Liver (tissue), 3 donors: Measurements from ENCODE around the gene MKKS.

ENCODE experiments used
- CTCF ChIP-seq: fragments of 150-350 bp; IDR thresholded peaks from 2 replicates; pipeline ENCODE4 v1.5.1; 2017; ENCODE audit warnings: improper control_type of control experiment, low read depth, low read length; ENCODE audit not compliant: missing input control
- FOXA1 ChIP-seq: IDR thresholded peaks from 2 replicates; pipeline ENCODE4 v1.6.1; 2016; ENCODE audit warnings: antibody characterized with exemption
- JUND ChIP-seq, 2 donors: IDR thresholded peaks; 2 replicates each; pipeline ENCODE4 v1.6.1; 2016; ENCODE audit warnings: antibody characterized with exemption in 2 of 2
- MAX ChIP-seq: IDR thresholded peaks from 2 replicates; pipeline ENCODE4 v1.6.1; 2016; ENCODE audit warnings: antibody characterized with exemption
- NR2F2 ChIP-seq: IDR thresholded peaks from 2 replicates; pipeline ENCODE4 v1.6.1; 2016; ENCODE audit warnings: antibody characterized with exemption
- RAD21 ChIP-seq, 2 donors: IDR thresholded peaks; 2 replicates each; pipeline ENCODE4 v1.6.1; 2016; ENCODE audit warnings: antibody characterized with exemption in 2 of 2, mild to moderate bottlenecking in 2 of 2
- REST ChIP-seq: IDR thresholded peaks from 2 replicates; pipeline ENCODE4 v1.6.1; 2016; ENCODE audit warnings: antibody characterized with exemption, mild to moderate bottlenecking
- RXRA ChIP-seq, 2 donors: IDR thresholded peaks; 2 replicates each; pipeline ENCODE4 v1.6.1; 2017 to 2018; ENCODE audit warnings: antibody characterized with exemption in 2 of 2, mild to moderate bottlenecking in 1 of 2
- SP1 ChIP-seq: IDR thresholded peaks from 2 replicates; pipeline ENCODE4 v1.6.1; 2018; ENCODE audit warnings: antibody characterized with exemption, mild to moderate bottlenecking
- TAF1 ChIP-seq: conservative IDR thresholded peaks from 2 replicates; pipeline ENCODE4 v1.6.1; 2016; ENCODE audit warnings: antibody characterized with exemption, mild to moderate bottlenecking
- YY1 ChIP-seq: IDR thresholded peaks from 2 replicates; pipeline ENCODE4 v1.6.1; 2016; ENCODE audit warnings: antibody characterized with exemption, mild to moderate bottlenecking
- donor health status: healthy.
- donor health status: healthy.

GRCh38 chr20:10472871-10473270 is 38.8 kb upstream of the MKKS start:
- TF ChIP-seq CTCF (no peak), MAX (no peak), REST (no peak), RXRA (IDR thresholded peaks at IDR 0.05) (no peak), FOXA1 (no peak), RAD21 (IDR thresholded peaks at IDR 0.05) (no peak), NR2F2 (no peak), SP1 (no peak), JUND (IDR thresholded peaks at IDR 0.05) (no peak), YY1 (no peak), TAF1 (no peak)
